Measurements from ENCODE around the gene SIRT2. TPM values are rescaled to one million over a fixed set of nuclear protein-coding genes. Genes with fewer than 3 reads are reported as not detected.

Gene SIRT2
- total RNA-seq, 2 experiments from 2014 or later: 60.8 to 67.8 TPM

DNA sequence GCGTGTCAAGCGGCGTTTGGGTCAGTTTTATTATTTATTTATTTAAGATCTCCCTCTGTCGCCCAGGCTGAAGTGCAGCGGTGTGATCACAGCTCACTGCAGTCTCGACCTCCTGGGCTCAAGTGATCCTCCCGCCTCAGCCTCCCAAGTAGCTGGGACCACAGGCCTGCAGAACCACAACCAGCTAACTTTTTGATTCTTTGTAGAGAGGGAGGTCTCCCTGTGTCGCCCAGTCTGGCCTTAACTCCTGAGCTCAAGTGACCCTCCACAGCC lies 32.0 kb upstream of the SIRT2 start:
- Mint-ChIP-seq H3K27ac (peak overlapping the region; percentile 100), H3K4me1 (ENCODE audit: low read depth) (peaks cover 39% of the 10 kb centered on the region), H3K4me3 (peak overlapping the region; percentile 99), H3K27me3 (no peaks in the 10 kb centered on the region), H3K9me3 (no peaks in the 10 kb centered on the region), H3K36me3 (ENCODE audit: low read depth) (peaks cover 39% of the 10 kb centered on the region)
- ATAC-seq (ENCODE audit: poor library complexity) (no peak), DNase-seq (no peak)
- ChIA-PET POLR2A (interaction anchor here (1.4 to 2.8 kb wide), 5 partner anchors 65 to 557 kb away, joined by 3 to 53 read pairs (median 11); partner anchors contain the start of genes ECH1, FAM98C and PSMD8), CTCF (interaction anchor here (2.4 to 3.0 kb wide), 2 partner anchors 162 to 528 kb away, joined by 17 to 23 read pairs; partner anchors contain the start of gene FAM98C)
- Histone ChIP-seq H3K9me3 (ENCODE audit: control insufficient read depth in 1 of 2, insufficient read depth in 1 of 2, low read length in 2 of 2) (peaks cover 4 to 5% of the 10 kb centered on the region in 2 experiments), H3K27me3 (ENCODE audit: control insufficient read depth in 1 of 2, insufficient read depth in 2 of 2, low read length in 2 of 2) (no peaks in the 10 kb centered on the region), H3K27ac (ENCODE audit: low read depth in 1 of 2, low read length in 2 of 2) (peak overlapping the region; percentile 86 to 87), H3K36me3 (ENCODE audit: insufficient read depth, low read length) (peaks cover 22% of the 10 kb centered on the region), H3K4me1 (ENCODE audit: insufficient read depth, low read length) (peaks cover 46% of the 10 kb centered on the region), H3K4me3 (ENCODE audit: low read length) (peak overlapping the region; percentile 79)
- intact Hi-C loops (cut with DNase I, micrococcal nuclease): loop anchor here (2.0 to 10.0 kb wide), 5 partner anchors 203 to 1027 kb away; partner anchors contain the start of genes EIF3K (in 1 of the 2), MAP4K1 (in 1 of the 2), SIPA1L3 (in 1 of the 2) and WDR87 (in 1 of the 2)
- TF ChIP-seq, protein P1, sequence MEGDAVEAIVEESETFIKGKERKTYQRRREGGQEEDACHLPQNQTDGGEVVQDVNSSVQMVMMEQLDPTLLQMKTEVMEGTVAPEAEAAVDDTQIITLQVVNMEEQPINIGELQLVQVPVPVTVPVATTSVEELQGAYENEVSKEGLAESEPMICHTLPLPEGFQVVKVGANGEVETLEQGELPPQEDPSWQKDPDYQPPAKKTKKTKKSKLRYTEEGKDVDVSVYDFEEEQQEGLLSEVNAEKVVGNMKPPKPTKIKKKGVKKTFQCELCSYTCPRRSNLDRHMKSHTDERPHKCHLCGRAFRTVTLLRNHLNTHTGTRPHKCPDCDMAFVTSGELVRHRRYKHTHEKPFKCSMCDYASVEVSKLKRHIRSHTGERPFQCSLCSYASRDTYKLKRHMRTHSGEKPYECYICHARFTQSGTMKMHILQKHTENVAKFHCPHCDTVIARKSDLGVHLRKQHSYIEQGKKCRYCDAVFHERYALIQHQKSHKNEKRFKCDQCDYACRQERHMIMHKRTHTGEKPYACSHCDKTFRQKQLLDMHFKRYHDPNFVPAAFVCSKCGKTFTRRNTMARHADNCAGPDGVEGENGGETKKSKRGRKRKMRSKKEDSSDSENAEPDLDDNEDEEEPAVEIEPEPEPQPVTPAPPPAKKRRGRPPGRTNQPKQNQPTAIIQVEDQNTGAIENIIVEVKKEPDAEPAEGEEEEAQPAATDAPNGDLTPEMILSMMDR (IDR thresholded peaks at IDR 0.05): no peak

GRCh38 chr19:38930776-38931520 lies 31.5 kb upstream of the SIRT2 start, which contains the start of gene MRPS12:
Gene MRPS12, plus strand, starts transcription at chr19:38930944. Its CDS starts 351 bp downstream, at chr19:38931295.
- Histone ChIP-seq H3K4me3 (ENCODE audit: low read length) (peak within 1 kb of the TSS; percentile 79), H3K27ac (ENCODE audit: low read depth in 1 of 2, low read length in 2 of 2) (peak within 1 kb of the TSS; percentile 86 to 87), H3K4me1 (ENCODE audit: insufficient read depth, low read length) (peaks cover 46% of the 10 kb centered on the region), H3K36me3 (ENCODE audit: insufficient read depth, low read length) (peaks cover 22% of the 10 kb centered on the region), H3K27me3 (ENCODE audit: control insufficient read depth in 1 of 2, insufficient read depth in 2 of 2, low read length in 2 of 2) (no peaks in the 10 kb centered on the region), H3K9me3 (ENCODE audit: control insufficient read depth in 1 of 2, insufficient read depth in 1 of 2, low read length in 2 of 2) (peaks cover 4 to 5% of the 10 kb centered on the region in 2 experiments)
- intact Hi-C loops (cut with DNase I, micrococcal nuclease): loop anchor here (1.0 to 10.0 kb wide), 10 partner anchors 32 to 1026 kb away; partner anchors contain the start of genes FAM98C (in 2 of the 2), NFKBIB (in 2 of the 2), SIRT2 (in 2 of the 2) and EIF3K (in 1 of the 2)
- H3K4me3 Mint-ChIP-seq: peak within 1 kb of the TSS; percentile 99
- peak in 13 of 14 experiments; percentile 95 to 100 (median 97) for DNase-seq
- POLR2A ChIA-PET: interaction anchor here (0.9 to 2.8 kb wide), 21 partner anchors 22 to 1024 kb away, joined by 3 to 53 read pairs (median 8); partner anchors contain the start of genes ECH1, EIF3K, FAM98C and GGN
- peaks cover 43% of the 10 kb centered on the region for H3K36me3 Mint-ChIP-seq (ENCODE audit: low read depth)
- peaks cover 39% of the 10 kb centered on the region for H3K4me1 Mint-ChIP-seq (ENCODE audit: low read depth)
- TF ChIP-seq, protein P1 (IDR thresholded peaks at IDR 0.05): no peak
- peak; percentile 92 for ATAC-seq (ENCODE audit: poor library complexity)
- H3K9me3 Mint-ChIP-seq: no peaks in the 10 kb centered on the region
- no peaks in the 10 kb centered on the region for H3K27me3 Mint-ChIP-seq
- CTCF ChIA-PET: interaction anchor here (0.6 to 3.0 kb wide), 27 partner anchors 9 to 1820 kb away, joined by 3 to 46 read pairs (median 4); partner anchors contain the start of genes ACTMAP, ACTN4, ECH1 and EIF3K
- H3K27ac Mint-ChIP-seq: peak within 1 kb of the TSS; percentile 100

Measured in CD4-positive, alpha-beta T cell (primary cell).